OCI-LY3 (cell line): ENCODE results near the gene RABAC1.

Experiments used
- H2AFZ ChIP-seq: fragments of 200-600, 300-600 bp; shearing (Covaris generic); 2 replicates; pipeline ENCODE4 v1.6.0; 2014; ENCODE audit warnings: antibody characterized with exemption, low read depth, low read length
- H3K27ac ChIP-seq: fragments of 200-600, 300-600 bp; sonication (generic); 2 replicates; pipeline ENCODE4 v1.5.1; 2014; ENCODE audit warnings: mild to moderate bottlenecking, low read length, moderate library complexity, mixed read lengths
- H3K27me3 ChIP-seq: fragments of 200-600, 300-600 bp; sonication (generic); 2 replicates; pipeline ENCODE4 v1.6.1; 2014; ENCODE audit warnings: low read depth, low read length, mixed read lengths
- H3K36me3 ChIP-seq: fragments of 200-600, 300-600 bp; sonication (generic); replicated peaks from 2 replicates; pipeline ENCODE3; 2014; ENCODE audit warnings: low read depth, low read length, mixed read lengths
- H3K4me1 ChIP-seq: fragments of 300-600, 200-600 bp; sonication (generic); 2 replicates; pipeline ENCODE4 v1.6.1; 2014; ENCODE audit warnings: low read length, mixed read lengths
- H3K4me2 ChIP-seq: fragments of 200-600, 300-600 bp; sonication (generic); 2 replicates; pipeline ENCODE4 v1.6.1; 2014; ENCODE audit warnings: low read length, mixed read lengths
- H3K4me3 ChIP-seq: fragments of 300-600, 200-600 bp; sonication (generic); 2 replicates; pipeline ENCODE4 v1.5.1; 2014; ENCODE audit warnings: antibody characterized with exemption, mild to moderate bottlenecking, low read length, moderate library complexity
- H3K79me2 ChIP-seq: fragments of 300-600, 200-600 bp; shearing (Covaris generic); 2 replicates; pipeline ENCODE4 v1.6.1; 2014; ENCODE audit warnings: mild to moderate bottlenecking, low read length, mixed read lengths
- H3K9ac ChIP-seq: fragments of 300-600, 200-600 bp; shearing (Covaris generic); 2 replicates; pipeline ENCODE4 v1.6.0; 2014; ENCODE audit warnings: mild to moderate bottlenecking, low read length, moderate library complexity
- H3K9me3 ChIP-seq: fragments of 200-600, 300-600 bp; shearing (Covaris generic); 2 replicates; pipeline ENCODE4 v1.6.1; 2014; ENCODE audit warnings: low read length, mixed read lengths; ENCODE audit not compliant: insufficient read depth
- H4K20me1 ChIP-seq: fragments of 200-600, 300-600 bp; sonication (generic); 2 replicates; pipeline ENCODE4 v1.6.1; 2016; ENCODE audit warnings: low read length, mixed read lengths; ENCODE audit not compliant: insufficient read depth
- CTCF ChIP-seq: fragments of 200-600, 300-600 bp; sonication (generic); IDR thresholded peaks from 2 replicates; pipeline ENCODE4 v1.5.1; 2014; ENCODE audit warnings: antibody characterized with exemption, low read length, low read depth
- EZH2phosphoT487 ChIP-seq: fragments of 200-600 bp; shearing (Covaris generic); IDR thresholded peaks from 2 replicates; pipeline ENCODE4 v1.6.1; 2018; ENCODE audit warnings: antibody characterized with exemption, mixed run types, low read depth

RABAC1 gene

GRCh38 chr19:41984961-41985360 lies 25.8 kb upstream of the RABAC1 start:
- Histone ChIP-seq H3K27ac (no peak overlapping the region), H3K4me1 (no peaks in the 10 kb centered on the region), H2AFZ (no peak overlapping the region), H3K9ac (no peak overlapping the region), H3K27me3 (no peaks in the 10 kb centered on the region), H3K9me3 (no peaks in the 10 kb centered on the region), H3K79me2 (no peaks in the 10 kb centered on the region), H3K4me2 (no peak overlapping the region), H3K4me3 (no peak overlapping the region), H3K36me3 (no peaks in the 10 kb centered on the region), H4K20me1 (no peaks in the 10 kb centered on the region)
- no peak for TF ChIP-seq EZH2phosphoT487
- TF ChIP-seq CTCF, result no peak

- Histone ChIP-seq H3K79me2 (no peaks in the 10 kb centered on the region), H3K9ac (no peak overlapping the region), H3K4me2 (no peak overlapping the region), H2AFZ (no peak overlapping the region), H3K9me3 (no peaks in the 10 kb centered on the region), H3K4me3 (no peak overlapping the region), H3K27me3 (no peaks in the 10 kb centered on the region), H3K36me3 (no peaks in the 10 kb centered on the region), H3K27ac (no peak overlapping the region), H3K4me1 (no peaks in the 10 kb centered on the region), H4K20me1 (no peaks in the 10 kb centered on the region)
- TF ChIP-seq EZH2phosphoT487, result no peak
- TF ChIP-seq CTCF, result no peak
Measured at GRCh38 chr19:41981724-41982123, 22.6 kb upstream of the RABAC1 start.

GRCh38 chr19:41978470-41978869 lies 19.3 kb upstream of the RABAC1 start:
- H3K36me3 ChIP-seq, result no peaks in the 10 kb centered on the region
- no peak for TF ChIP-seq EZH2phosphoT487
- no peak for TF ChIP-seq CTCF
- H3K79me2 ChIP-seq, result no peaks in the 10 kb centered on the region
- H4K20me1 ChIP-seq, result no peaks in the 10 kb centered on the region
- no peak overlapping the region for H3K4me2 ChIP-seq
- H3K4me1 ChIP-seq, result no peaks in the 10 kb centered on the region
- no peaks in the 10 kb centered on the region for H3K9me3 ChIP-seq
- no peak overlapping the region for H2AFZ ChIP-seq
- no peak overlapping the region for H3K4me3 ChIP-seq
- no peak overlapping the region for H3K27ac ChIP-seq
- H3K27me3 ChIP-seq, result no peaks in the 10 kb centered on the region
- H3K9ac ChIP-seq, result no peak overlapping the region

- H3K9ac ChIP-seq, result no peak overlapping the region
- H3K79me2 ChIP-seq, result no peaks in the 10 kb centered on the region
- no peaks in the 10 kb centered on the region for H3K9me3 ChIP-seq
- no peaks in the 10 kb centered on the region for H4K20me1 ChIP-seq
- no peaks in the 10 kb centered on the region for H3K27me3 ChIP-seq
- H3K4me1 ChIP-seq, result no peaks in the 10 kb centered on the region
- no peak overlapping the region for H2AFZ ChIP-seq
- no peak overlapping the region for H3K4me2 ChIP-seq
- TF ChIP-seq CTCF, result no peak
- no peak for TF ChIP-seq EZH2phosphoT487
- no peak overlapping the region for H3K27ac ChIP-seq
- no peaks in the 10 kb centered on the region for H3K36me3 ChIP-seq
- no peak overlapping the region for H3K4me3 ChIP-seq
Measured at GRCh38 chr19:41977916-41978315, 18.8 kb upstream of the RABAC1 start.
